IMR-90 (cell line): Measurements from ENCODE around the gene BRD3.

Experiments
- CEBPB ChIP-seq: IDR thresholded peaks from 2 replicates; pipeline ENCODE4 v1.6.1; 2012; ENCODE audit warnings: low read depth, low read length, improper control_type of control experiment
- POLR2A ChIP-seq: IDR thresholded peaks from 2 replicates; pipeline ENCODE4 v1.6.1; 2012; ENCODE audit warnings: mild to moderate bottlenecking, low read depth, low read length
- SMC3 ChIP-seq: fragments of 150-350 bp; IDR thresholded peaks from 2 replicates; pipeline ENCODE4 v1.6.1; 2016; ENCODE audit warnings: low read depth, mild to moderate bottlenecking, antibody characterized with exemption, low read length, moderate library complexity
- TF ChIP-seq, protein P1 (sequence below): conservative IDR thresholded peaks from 2 replicates; pipeline ENCODE4 v1.5.1; 2012; ENCODE audit warnings: mild to moderate bottlenecking, low read depth, low read length, improper control_type of control experiment
- TF ChIP-seq, protein P2 (sequence below): fragments of 150-350 bp; IDR thresholded peaks from 2 replicates; pipeline ENCODE4 v1.6.1; 2016; ENCODE audit warnings: low read depth, mild to moderate bottlenecking, low read length, moderate library complexity, borderline replicate concordance
- TF ChIP-seq, protein P3 (sequence below): fragments of 150-350 bp; IDR thresholded peaks from 2 replicates; pipeline ENCODE4 v1.6.1; 2017; ENCODE audit warnings: mild to moderate bottlenecking, antibody characterized with exemption, low read length, low read depth

DNA sequence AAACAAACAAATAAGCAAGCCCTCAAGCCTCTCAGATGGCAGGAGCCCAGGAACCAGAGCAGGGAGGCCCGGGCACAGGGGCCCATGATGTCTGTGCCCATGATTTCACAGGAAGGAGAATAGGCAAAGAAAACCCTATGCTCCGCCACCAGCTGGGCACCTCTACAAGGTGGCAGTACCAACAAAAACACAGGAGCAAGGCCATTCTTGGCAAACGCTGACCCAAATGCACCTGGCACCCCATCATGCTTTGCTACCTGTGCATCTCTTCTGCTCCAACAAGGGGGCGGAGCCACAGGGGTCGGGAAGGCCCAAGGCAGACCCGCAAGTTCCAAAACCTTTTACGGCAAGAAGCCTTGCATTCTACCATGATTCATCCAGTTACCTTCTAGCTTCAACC, 3.1 kb downstream of the BRD3 start:
- TF ChIP-seq POLR2A (no peak), SMC3 (no peak), CEBPB (no peak)
- TF ChIP-seq, protein P1, sequence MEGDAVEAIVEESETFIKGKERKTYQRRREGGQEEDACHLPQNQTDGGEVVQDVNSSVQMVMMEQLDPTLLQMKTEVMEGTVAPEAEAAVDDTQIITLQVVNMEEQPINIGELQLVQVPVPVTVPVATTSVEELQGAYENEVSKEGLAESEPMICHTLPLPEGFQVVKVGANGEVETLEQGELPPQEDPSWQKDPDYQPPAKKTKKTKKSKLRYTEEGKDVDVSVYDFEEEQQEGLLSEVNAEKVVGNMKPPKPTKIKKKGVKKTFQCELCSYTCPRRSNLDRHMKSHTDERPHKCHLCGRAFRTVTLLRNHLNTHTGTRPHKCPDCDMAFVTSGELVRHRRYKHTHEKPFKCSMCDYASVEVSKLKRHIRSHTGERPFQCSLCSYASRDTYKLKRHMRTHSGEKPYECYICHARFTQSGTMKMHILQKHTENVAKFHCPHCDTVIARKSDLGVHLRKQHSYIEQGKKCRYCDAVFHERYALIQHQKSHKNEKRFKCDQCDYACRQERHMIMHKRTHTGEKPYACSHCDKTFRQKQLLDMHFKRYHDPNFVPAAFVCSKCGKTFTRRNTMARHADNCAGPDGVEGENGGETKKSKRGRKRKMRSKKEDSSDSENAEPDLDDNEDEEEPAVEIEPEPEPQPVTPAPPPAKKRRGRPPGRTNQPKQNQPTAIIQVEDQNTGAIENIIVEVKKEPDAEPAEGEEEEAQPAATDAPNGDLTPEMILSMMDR, result no peak
- TF ChIP-seq, protein P2, sequence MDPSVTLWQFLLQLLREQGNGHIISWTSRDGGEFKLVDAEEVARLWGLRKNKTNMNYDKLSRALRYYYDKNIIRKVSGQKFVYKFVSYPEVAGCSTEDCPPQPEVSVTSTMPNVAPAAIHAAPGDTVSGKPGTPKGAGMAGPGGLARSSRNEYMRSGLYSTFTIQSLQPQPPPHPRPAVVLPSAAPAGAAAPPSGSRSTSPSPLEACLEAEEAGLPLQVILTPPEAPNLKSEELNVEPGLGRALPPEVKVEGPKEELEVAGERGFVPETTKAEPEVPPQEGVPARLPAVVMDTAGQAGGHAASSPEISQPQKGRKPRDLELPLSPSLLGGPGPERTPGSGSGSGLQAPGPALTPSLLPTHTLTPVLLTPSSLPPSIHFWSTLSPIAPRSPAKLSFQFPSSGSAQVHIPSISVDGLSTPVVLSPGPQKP, result no peak
- TF ChIP-seq, protein P3, sequence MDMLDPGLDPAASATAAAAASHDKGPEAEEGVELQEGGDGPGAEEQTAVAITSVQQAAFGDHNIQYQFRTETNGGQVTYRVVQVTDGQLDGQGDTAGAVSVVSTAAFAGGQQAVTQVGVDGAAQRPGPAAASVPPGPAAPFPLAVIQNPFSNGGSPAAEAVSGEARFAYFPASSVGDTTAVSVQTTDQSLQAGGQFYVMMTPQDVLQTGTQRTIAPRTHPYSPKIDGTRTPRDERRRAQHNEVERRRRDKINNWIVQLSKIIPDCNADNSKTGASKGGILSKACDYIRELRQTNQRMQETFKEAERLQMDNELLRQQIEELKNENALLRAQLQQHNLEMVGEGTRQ, result no peak
